ENCODE measurements around the gene LAMA4.

The LAMA4 gene

GRCh38 chr6:112087916-112088315, 166.5 kb downstream of the LAMA4 start:
- DNase-seq (ENCODE audit: low read depth in 2 of 2) = no peak
- TF ChIP-seq, protein P1, sequence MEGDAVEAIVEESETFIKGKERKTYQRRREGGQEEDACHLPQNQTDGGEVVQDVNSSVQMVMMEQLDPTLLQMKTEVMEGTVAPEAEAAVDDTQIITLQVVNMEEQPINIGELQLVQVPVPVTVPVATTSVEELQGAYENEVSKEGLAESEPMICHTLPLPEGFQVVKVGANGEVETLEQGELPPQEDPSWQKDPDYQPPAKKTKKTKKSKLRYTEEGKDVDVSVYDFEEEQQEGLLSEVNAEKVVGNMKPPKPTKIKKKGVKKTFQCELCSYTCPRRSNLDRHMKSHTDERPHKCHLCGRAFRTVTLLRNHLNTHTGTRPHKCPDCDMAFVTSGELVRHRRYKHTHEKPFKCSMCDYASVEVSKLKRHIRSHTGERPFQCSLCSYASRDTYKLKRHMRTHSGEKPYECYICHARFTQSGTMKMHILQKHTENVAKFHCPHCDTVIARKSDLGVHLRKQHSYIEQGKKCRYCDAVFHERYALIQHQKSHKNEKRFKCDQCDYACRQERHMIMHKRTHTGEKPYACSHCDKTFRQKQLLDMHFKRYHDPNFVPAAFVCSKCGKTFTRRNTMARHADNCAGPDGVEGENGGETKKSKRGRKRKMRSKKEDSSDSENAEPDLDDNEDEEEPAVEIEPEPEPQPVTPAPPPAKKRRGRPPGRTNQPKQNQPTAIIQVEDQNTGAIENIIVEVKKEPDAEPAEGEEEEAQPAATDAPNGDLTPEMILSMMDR (IDR thresholded peaks at IDR 0.05; ENCODE audit: low read depth, low read length) = no peak

DNA sequence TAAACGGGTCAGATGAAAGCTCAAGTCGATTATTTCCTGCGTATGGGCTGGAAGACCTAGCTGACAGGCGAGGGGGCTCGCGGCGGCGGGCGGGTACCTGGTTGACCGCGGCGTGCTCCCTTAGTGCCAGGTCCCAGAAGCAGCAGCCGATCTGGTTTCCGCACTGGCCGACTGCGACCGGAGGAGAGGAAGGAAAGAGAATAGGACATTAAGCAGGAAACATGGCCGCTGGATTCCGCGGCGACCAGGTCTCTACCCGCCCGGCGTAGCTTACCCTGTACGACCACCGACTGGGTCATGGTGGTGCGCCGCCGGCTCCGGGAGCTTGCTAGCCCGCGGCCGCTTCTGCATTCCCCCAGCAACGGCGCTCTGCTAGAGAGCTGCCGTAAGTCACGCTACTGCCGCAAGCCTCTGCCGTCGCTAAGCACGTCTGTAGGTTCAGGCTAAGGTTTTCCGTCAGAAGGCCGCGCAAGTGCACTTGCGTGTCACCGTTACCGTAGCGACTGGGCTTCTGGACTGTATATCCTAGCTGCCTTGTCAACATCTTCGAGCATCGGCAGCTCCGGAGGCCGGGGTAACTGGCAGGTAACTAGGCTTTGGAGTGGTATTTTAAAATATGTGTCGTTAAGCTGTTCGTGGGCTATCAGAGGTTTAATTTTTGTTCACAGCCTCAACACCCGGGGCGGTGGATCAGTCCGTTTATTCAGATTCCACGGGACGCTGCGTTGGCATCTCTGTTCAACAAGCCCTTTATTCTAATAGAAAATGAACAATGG, 167.0 kb downstream of the LAMA4 start, which contains the start of the genes FAM229B and TUBE1:
Gene FAM229B (plus strand): TSS at position 456 of the 776 bp plus-strand sequence. CDS start 11,693 bp downstream, outside the sequence.
Gene TUBE1 (minus strand): TSS at position 347 of the 776 bp plus-strand sequence. CDS start 48 bp downstream, at position 299.
- TF ChIP-seq, protein P1 (IDR thresholded peaks at IDR 0.05; ENCODE audit: low read depth, low read length) = peak; percentile 5
- peak within 1 kb of the TSS; percentile 80 to 83 for H3K4me3 ChIP-seq (replicated peaks in 1 of 2; ENCODE audit: low read depth in 2 of 2, low read length in 2 of 2)
- peak; percentile 98 to 99 for DNase-seq (ENCODE audit: low read depth in 2 of 2)

More at GRCh38 chr6:112087916-112088315, 166.5 kb downstream of the LAMA4 start:
- H3K4me3 ChIP-seq (replicated peaks in 1 of 2; ENCODE audit: low read depth in 2 of 2, low read length in 2 of 2) = peak overlapping the region; percentile 80 to 83

DNA sequence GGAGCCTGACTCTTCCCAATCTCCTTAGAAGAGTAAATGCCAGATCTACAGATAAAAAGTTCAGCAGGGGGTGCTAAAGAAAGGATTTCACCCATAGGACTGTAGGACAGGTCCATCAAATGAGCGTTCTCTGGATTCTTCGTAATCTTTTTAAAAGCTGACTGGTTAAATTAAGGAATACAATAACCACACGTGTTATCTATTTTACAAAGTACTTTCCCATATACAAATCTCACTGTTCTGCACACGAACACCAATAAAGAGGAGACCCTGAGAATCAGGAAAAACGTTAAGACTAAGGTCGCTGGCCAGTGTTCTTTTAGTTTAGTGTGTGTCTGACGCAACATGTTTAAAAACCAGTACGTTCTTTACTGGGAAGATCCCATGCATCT, 167.6 kb downstream of the LAMA4 start:
- TF ChIP-seq, protein P1 (IDR thresholded peaks at IDR 0.05; ENCODE audit: low read depth, low read length) = peak; percentile 23
- peak overlapping the region; percentile 80 to 83 for H3K4me3 ChIP-seq (replicated peaks in 1 of 2; ENCODE audit: low read depth in 2 of 2, low read length in 2 of 2)
- DNase-seq (ENCODE audit: low read depth in 2 of 2) = peak; percentile 42 to 64

DNA sequence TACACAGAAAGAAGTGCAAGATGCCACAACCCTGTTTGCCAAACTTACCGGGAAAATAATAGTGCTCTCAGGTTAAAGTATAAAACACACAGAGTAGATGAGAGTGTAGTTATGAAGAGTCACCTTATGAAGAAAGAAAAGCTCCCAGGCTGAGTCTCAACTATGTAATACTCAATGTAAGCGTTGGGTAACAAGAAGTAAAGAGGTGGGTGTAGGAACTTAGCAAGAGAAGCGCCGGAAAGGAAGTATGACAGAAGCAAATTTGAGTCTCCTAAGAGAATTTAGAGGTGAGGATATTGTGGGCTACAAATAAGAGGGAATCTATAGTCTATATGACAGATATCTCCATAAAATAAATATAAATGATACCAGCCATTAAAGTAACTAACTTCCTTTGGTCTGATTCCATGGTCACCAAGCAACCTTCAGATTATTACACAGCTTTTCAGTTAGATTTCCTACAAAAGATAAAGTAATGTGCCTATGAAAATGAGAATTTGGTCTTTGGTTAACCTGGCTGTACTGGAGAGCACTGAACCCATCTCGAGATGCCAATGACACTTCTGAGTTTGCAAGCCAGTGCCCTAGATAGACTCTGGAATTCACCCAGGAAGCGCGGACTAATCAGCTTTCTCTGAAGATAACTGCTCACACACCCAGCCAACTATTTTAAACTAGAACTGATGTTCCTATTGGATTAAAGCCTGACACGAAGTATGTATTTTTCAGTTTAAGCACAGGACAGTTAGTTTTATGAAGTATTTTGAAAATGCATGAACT, 168.9 kb downstream of the LAMA4 start:
- H3K4me3 ChIP-seq (replicated peaks in 1 of 2; ENCODE audit: low read depth in 2 of 2, low read length in 2 of 2) = no peak overlapping the region
- DNase-seq (ENCODE audit: low read depth in 2 of 2) = peak in 1 of 2 donors; percentile 17
- TF ChIP-seq, protein P1 (IDR thresholded peaks at IDR 0.05; ENCODE audit: low read depth, low read length) = no peak

- H3K4me3 ChIP-seq (replicated peaks in 1 of 2; ENCODE audit: low read depth in 2 of 2, low read length in 2 of 2) = no peak overlapping the region
- no peak for DNase-seq (ENCODE audit: low read depth in 2 of 2)
- TF ChIP-seq, protein P1 (IDR thresholded peaks at IDR 0.05; ENCODE audit: low read depth, low read length) = no peak
These were observed 172.8 kb downstream of the LAMA4 start for GRCh38 chr6:112081569-112081968.

DNA sequence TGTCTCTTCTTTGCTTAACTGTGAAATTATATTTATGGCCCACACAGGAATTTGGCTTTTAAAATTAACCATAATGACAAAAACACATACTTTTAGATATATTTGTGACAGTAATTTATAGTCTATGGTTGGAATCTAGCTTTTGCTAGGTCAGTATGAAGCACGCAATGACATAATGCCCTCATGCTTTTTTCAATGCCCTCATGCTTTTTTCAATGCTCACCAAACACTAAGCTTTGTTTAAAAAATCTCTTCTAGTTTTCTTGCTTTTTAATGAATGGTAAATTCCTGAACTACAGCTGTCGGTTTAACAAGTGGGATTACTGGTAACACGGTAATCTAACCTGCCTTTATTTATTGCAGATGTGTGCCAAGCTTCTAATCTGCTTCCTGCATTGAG, 187.8 kb downstream of the LAMA4 start:
- DNase-seq (ENCODE audit: low read depth in 2 of 2) = no peak
- no peak overlapping the region for H3K4me3 ChIP-seq (replicated peaks in 1 of 2; ENCODE audit: low read depth in 2 of 2, low read length in 2 of 2)
- TF ChIP-seq, protein P1 (IDR thresholded peaks at IDR 0.05; ENCODE audit: low read depth, low read length) = no peak

Measured in cardiac fibroblast (primary cell).